GM21723 (cell line): Measurements from ENCODE around the gene CA5A.
A peak's percentile ranks its signal among the peaks of the same experiment; 100 is the strongest.
"Not testable (repeated sequence)": the region's sequence is repeated elsewhere in the genome, so short reads cannot be mapped to it uniquely, and the experiment has no call there.

Experiments
- ATAC-seq: cut with Tn5 transposase; IDR thresholded peaks from one replicate; pipeline ENCODE4 v1.9.1; 2021; ENCODE audit warnings: mild to moderate bottlenecking, moderate library complexity; ENCODE audit not compliant: unreplicated experiment

Gene CA5A

DNA sequence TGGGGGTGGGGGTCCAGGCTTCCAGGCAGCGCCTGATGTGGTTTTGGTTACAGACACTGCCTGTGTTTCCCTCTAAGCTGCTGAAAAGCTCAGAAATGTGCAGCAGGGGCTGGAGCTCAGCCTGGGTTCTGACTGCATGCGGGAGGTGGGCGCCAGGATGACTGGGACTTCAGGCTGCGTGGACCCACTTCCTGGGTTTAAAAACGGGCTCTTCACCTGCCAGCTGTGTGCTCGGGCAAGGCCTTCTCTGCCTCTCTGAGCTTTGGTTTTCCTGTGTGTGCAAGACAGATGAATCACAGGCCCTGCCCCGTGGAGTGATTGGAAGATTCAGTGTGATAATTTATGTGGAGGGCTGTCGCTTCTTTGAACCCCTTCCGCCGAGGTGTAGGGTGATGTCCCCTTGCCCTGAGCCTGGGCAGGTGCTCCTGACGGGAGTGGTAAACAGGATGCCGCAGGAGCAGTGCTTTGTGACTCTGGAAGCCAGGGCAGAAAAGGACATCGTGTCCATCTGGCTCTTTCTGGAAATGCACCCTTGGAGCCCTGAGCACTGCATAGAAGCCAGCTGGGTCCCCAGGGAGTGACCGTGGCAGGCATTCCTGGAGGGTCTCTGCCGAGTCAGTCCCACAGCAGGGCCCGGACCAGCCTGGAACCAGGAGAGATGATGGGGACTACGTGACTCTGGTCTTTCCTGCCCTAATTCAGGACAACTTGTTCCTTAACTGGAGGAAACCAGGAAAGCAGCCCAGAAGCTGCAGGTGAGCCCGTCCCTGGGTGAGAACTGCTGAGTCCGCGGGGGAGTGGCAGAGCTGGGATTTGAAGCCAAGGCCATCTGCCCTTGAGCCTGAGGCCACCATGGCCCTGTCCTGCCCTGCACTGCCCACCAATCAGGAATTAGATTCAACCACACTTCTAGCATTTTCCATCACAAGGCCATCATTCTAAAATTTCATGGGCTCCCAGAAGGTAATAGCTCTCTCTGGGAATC, 38.5 kb downstream of the CA5A start:
- no peak for ATAC-seq

DNA sequence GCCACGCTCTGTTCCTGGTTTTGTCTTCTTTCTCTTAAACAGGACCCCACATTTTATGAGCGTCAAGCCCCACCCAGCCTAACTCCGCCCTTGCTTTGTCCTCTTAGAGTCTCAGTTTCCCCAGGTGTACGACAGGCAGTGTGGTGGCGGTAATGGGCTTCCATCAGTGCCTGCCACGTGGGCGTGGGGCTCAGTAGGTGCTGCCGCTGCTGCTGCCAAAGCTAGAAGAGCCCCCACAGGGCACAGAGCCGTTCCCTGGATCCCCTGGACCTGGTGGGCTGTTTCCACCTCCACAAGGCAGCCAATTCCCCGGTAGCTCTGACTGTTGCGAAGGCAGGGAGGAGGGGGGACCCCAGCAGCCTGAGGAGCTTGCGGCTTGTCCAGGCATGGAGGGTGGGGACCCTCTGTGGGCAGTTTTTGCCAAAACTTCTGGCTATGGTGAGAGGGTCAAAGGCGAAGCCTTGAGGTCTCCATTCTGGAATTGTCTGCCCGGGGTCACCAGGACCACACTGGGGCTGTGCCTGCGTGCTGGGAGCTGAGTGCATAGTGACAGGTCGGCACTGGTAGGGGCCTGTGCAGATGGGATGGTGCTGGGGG, 39.3 kb downstream of the CA5A start:
- ATAC-seq = not testable (repeated sequence)

DNA sequence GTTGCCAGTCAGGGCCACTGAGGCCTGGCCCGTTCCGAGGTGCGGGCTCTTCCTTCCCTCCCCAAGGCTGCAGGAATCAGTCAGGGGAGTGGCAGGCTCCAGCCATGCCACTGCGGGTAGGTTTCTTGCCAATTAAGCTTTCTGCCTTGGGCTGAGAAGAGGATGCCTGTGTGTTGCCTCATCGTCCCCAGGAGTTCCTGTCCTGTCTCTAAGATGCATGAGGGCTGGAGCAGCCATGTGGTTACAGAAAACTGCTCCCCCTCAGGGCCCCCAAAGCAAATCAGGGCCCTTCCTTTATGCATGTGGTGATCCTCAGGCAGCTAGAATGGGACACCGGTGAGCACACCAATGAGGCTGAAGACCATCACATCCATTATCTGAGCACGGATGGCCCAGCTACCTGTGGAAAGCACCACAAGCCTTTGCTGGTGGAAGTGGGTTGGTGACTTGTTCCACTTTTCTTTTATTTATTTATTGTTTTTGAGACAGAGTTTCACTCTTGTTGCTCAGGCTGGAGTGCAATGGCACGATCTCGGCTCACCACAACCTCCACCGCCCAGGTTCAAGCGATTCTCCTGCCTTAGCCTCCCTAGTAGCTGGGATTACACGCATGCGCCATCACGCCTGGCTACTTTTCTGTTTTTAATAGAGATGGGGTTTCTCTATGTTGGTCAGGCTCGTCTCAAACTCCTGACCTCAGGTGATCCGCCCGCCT, 40.0 kb downstream of the CA5A start:
- not testable (repeated sequence) for ATAC-seq

DNA sequence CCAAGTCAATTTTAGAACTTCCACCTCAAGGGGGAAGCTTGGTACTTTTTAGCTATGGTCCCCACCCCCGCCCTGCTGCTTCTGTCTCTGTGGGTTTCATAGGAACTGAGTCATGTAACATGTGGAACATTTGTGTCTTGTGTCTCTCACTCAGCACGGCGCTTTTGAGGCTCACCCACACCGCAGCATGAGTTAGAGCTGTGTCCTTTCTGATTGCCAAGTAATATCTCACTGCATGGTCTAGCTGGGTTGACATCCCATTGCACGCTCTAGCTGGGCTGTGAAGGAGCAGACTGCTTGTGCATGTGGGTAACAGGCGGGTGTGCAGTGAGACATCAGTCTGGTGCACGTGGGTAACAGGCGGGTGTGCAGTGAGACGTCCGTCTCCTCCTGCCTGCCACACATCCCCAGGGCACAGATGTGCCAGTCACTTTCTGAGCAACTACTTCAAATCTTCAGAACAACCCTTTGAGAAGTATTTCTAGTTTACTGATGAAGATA, 40.6 kb downstream of the CA5A start:
- ATAC-seq = peak; percentile 76

DNA sequence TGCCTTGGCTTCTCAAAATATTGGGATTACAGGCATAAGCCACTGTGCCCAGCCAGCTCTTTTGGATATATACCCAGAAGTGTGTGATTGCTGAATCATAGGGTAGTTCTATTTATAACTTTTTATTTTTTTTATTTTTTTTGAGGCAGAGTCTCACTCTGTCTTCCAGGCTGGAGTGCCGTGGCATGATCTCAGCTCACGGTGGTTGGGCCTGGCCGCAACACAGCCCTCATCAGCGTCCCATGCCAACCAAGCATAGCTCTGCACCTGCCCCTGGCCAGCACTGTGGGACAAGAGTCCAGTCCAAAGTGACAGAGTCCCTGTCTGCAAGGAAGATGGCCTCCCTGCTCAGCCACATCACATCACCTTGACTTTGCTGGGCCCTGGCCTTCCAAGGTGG, 42.3 kb downstream of the CA5A start:
- ATAC-seq = not testable (repeated sequence)

DNA sequence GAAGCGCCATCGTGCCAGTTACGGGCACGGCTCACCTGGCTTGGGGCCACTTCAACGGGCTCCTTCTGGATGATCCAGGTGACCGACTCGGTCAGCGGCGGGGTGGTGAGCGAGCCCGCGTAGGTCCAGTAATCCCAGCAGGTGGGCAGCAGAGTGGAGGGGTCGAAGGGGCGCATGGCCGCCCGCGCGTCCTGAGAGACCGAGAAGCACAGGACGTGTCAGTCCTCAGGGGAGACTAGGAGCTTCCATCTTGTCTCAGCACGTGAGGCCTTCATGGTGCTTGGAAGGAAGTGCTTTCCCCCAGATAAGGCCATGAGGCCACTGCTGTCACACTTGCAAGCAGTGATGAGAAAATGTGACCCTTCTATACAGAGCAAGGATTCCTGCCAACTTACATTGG, 44.6 kb downstream of the CA5A start:
- no peak for ATAC-seq

DNA sequence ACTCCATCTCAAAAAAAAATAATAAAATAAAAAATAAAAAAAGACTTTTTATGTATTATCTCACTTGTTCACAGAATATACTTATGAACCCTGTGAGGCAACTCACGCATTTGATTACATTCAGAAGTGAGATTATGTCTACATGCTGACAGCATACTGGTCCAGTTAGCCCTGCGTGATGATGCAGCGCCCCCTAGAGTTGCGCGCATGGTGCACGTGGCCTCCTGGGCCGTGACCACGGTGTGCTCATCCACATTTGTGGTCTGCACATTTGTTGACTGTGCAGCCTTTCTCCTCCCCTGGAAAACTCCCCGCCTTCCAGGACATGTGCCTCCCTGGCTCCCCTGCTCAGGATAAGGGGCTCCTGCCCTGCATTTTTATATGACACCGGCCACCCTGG, 46.6 kb downstream of the CA5A start:
- not testable (repeated sequence) for ATAC-seq

DNA sequence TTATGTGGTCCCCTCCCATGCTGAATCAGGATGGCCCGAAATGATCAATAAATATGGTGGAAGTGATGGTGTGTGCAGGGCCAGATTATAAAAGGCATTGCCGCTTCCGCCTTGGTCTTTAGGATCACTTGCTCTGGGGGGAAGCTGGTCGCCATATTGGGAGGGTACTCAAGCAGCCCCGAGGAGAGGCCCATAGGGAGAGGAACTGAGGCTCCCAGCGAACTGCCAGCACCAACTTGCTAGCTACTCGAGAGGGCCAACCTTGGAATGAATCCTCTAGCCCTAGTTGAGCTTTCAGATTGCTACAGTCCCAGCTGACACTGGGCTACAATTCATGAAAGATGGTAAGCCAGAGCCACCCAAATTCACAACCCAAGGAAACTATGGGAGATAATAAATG, 48.0 kb downstream of the CA5A start:
- ATAC-seq = not testable (repeated sequence)

DNA sequence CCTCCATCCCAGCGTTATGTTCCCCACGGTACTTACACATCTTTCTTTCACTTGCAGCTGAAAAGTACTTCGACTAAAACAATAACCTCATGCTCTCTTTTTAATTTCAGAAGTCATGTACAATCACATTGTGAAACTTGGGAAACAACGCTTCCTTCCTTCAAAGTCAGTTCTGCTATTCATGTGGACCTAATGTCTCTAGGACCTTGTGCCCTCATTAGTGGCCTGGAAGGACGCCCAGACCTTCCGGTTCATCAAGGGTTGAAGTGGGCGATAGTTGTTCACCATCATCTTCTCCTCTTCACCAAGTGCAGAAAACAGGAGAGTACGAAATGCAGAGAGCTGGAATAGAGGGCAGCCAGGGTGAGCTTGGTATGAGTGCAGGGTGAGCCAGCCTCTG, 48.4 kb downstream of the CA5A start:
- ATAC-seq = not testable (repeated sequence)

DNA sequence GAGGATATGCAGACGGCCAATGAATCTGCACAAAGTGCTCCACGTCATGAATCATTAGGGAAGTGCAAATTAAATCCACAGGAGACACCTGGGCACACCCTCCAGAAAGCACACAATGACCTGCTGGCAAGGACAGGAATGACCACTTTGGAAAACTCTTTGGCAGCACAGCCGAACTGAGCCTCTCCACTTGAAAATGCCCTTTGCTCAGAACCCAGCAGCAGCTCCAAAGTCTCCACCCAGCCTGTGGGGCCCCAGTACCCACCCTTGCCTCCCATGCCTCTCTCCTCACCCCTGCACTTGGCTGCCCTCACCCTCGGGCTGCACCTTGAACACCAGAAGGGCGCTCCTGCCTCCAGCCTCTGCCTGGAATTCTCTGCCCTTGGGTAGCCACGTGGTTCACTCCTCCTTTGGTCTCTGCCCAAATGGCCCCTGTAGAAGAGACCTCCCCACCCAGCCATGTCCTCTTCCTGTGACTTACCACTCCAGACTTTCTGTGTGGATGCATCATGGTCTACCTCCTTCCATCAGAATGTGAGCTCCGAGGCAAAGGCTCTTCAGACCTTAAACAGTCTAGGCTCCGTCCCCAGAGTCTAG, 50.9 kb downstream of the CA5A start:
- not testable (repeated sequence) for ATAC-seq

DNA sequence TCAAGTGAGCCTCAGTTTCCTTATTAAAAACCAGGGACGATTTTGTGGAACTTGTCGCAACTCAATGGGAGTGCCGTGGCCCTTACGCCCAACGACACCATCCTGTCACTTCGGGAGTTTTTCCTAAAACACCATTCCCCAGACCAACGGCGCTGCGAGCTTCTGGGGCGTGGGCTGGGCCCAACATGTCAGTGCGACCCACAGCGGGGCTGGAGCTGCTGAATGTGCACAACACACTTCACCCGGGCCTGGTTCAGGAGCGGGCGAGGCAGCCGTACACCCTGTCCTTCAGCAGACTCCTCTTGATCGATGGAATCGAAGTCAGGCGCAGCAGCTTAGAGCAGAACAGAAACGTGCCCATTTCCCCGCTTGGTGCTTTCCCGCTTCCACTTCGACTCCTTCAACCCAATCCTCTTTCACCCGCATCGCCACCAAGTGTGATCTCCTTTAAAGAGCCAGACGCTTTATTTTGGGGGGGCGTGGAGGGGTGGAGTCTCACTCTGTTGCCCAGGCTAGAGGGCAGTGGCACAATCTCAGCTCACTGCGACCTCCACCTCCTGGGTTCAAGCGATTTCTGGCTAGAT, 53.8 kb downstream of the CA5A start:
- ATAC-seq = no peak

DNA sequence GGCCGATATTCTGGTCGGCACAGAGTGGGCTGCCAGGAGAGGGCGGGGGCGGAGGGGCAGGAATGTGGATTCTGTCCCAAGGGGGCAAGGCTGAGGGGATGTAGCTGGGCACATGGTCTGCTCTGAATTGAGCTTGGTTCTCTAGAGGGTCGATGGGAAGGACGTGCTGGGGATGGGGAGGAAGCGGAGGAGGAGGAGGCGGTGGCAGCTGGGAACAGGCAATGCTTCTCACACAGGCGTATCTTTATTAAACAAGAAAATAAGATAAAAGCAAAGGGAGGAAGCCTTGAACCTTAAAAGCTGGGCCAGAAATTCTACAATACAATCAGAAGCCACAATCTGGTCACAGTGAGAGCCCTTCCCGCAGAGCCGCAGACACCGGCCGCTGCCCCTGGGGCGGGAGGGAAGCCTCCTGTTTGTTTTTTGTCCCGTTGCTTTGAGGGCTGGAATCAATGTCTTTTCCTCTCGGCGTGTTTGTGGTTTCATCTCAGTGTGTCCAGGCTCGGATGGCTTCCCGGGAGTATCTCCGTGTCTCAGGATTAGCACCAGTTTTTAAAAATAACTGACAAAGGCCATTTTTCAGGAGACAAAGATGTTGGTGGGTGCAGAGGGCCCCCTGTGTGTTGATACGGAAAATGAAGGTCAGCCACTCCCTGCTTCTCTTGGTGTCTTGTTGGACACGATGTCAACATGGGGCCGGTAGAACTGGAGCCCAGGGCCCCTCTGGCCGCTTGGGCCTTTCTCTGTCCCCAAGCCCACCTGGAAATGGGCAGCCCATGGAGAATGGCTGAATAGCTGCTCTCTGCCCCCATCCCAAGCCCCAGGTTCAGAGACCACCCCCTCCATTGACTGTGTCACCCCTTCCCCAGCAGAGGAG, 54.8 kb downstream of the CA5A start:
- ATAC-seq = no peak

DNA sequence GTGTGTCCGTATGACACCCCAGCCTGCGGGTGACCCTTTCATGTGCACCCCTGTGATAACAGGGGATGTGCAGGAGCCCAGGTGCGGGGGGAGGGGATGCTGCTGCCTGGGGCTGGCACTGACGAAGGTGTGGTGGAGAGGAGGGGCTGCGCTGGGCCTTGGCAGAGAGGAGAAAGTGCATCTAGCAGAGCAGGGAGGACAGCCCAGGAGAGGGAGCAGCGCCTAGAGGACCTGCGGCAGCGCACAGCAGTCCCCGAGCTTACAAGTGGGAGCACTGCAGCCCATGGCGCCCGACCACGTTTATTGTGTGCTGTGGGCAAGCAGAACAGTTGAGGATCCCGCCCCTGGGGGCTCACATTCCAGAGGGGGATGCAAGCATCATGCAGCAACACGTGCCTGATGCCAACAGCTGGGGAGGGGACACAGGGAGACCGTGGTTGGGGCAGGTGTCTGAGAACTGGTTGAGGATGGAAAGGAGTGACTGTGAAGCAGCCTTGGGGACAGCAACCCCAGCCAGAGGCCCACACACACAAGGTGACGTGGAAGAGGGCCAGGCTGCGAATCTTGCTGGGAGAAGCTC, 56.1 kb downstream of the CA5A start:
- no peak for ATAC-seq

DNA sequence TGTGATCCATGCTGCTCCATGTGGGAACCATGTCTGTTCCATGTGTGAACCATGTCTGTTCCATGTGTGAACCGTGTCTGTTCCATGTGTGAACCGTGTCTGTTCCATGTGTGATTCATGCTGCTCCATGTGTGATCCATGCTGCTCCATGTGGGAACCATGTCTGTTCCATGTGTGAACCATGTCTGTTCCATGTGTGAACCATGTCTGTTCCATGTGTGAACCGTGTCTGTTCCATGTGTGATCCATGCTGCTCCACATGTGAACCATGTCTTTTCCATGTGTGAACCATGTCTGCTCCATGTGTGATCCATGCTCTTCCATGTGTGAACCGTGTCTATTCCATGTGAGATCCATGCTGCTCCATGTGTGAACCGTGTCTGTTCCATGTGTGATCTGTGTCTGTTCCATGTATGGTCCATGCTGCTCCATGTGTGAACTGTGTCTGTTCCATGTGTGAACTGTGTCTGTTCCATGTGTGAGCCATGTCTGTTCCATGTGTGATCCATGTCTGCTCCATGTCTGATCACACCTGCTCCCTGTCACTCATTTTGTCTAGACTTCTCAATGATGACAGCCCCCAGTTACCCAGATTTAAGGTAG, 56.8 kb downstream of the CA5A start:
- not testable (repeated sequence) for ATAC-seq

DNA sequence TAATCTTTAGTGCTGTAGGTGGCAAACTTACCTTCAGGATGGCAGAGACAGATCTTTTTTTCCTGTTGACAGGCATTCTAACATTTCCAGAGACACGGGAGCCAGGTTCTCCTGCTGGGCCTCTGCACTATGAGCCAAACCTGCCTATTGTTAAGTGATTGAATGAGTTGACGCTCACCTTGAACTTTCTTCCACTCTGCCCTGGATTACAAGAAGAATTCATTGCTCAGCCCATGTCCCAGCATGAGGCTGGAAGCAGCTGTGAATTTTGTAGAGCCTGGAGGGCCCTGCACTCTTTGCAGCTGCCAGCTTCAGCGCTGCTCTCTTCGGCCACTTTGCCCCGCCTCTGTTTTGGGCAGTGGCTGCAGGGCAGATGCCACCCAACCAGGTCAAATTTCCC, 57.6 kb downstream of the CA5A start:
- no peak for ATAC-seq

DNA sequence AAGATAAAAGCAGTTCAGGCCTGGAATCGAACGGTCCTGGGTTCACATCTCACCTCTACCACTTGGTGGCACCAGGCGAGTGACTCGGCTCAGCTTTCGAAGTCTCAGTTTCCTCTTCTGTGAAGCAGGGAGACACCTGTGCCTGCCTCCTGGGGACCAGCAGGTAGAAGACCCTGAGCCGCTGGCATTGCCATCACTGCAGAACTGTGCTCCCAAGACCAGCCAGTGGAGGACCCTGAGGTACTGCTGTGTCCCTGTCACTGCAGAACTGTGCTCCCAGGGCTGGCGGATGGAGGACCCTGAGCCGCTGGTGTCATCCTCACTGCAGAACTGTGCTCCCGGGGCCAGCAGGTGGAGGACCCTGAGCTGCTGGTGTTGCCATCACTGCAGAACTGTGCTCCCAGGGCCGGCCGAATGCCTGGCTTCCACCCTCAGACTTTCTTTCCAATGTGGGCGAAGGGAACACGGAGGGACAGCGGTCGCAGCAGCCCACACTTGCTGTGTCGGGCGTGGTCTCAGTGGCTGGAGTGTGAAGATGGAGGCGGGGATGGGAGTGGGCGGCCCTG, 58.3 kb downstream of the CA5A start:
- ATAC-seq = no peak

DNA sequence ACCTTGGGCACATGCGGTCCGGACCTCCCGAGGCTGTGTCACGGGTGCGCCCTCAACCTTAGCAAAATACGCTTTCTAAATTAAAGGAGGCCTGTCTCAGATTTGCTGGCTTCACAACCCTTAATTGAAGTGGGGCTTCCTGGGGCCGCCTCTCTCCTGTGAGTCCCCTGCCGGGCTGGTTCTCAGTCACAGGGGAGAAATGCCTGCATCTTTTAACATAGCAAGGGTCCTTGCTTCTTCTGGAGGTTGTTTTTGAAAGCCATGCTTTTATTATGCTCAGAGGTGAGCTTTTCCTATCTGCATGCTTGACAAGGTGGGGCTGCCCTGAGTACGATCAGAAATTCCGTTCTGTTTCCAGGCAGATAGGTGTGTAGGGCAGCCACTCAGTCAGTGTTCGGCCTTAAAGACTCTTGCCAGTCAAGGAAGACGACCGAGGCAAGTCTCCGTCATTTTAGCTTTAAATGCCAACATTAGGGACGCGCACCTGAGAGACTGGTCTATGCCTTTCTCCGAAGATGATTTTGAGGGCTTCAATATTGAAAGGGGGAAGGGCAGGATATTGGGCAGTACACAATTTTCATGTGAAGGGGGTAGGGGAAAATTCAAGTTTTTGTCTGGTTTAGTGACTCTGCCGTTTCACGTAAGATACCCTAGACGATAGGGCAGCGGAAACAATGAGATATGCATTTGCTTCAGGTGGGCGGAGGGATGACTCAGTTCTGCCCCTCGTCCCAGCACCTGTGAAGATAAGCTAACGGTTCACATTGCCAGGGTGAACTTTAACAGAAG, 61.5 kb downstream of the CA5A start:
- no peak for ATAC-seq
